CD4-positive, alpha-beta T cell (primary cell): ENCODE measurements around the gene DNASE2B. TPM values are rescaled to one million over a fixed set of nuclear protein-coding genes. Genes with fewer than 3 reads are reported as not detected.

Experiments
- ATAC-seq: fragments of 200-7000 bp; cut with Tn5 transposase; one replicate; pipeline ENCODE4 v1.10.0; 2022; ENCODE audit warnings: mild to moderate bottlenecking; ENCODE audit not compliant: poor library complexity
- CTCF ChIA-PET: fragments of 350-600 bp; sonication (Branson Sonifier 250); formaldehyde crosslinking; loops from one replicate; lab custom pipeline; 2021; ENCODE audit warnings: antibody characterized with exemption, inconsistent platforms; lab: Charles Lee
- POLR2A ChIA-PET: fragments of 350-600 bp; sonication (Branson Sonifier 250); formaldehyde crosslinking; loops from one replicate; lab custom pipeline; 2021; ENCODE audit warnings: antibody characterized with exemption, inconsistent platforms; lab: Charles Lee
- DNase-seq, 14 experiments: peaks; one replicate each; pipeline ENCODE4 v3.0.0-alpha.2; 2013 to 2020; ENCODE audit warnings: mixed read lengths in 2 of 14
- H3K27ac ChIP-seq, 2 donors: one replicate each; pipeline versions ENCODE4 v1.5.1 to v1.7.0; 2013; ENCODE audit warnings: low read length in 2 of 2, low read depth in 1 of 2, mild to moderate bottlenecking in 1 of 2
- H3K27me3 ChIP-seq, 2 experiments: 1 replicate in 1 of 2; 2 replicates in 1 of 2; pipeline versions ENCODE4 v1.6.1 to v1.7.0; 2013; ENCODE audit warnings: low read length in 2 of 2, control low read depth in 1 of 2, mild to moderate bottlenecking in 1 of 2, moderate library complexity in 1 of 2; ENCODE audit not compliant: insufficient read depth in 2 of 2, control insufficient read depth in 1 of 2
- H3K36me3 ChIP-seq: one replicate; pipeline ENCODE4 v1.6.1; 2013; ENCODE audit warnings: low read length, control low read depth; ENCODE audit not compliant: insufficient read depth
- H3K4me1 ChIP-seq: one replicate; pipeline ENCODE4 v1.6.1; 2013; ENCODE audit warnings: low read length, control low read depth; ENCODE audit not compliant: insufficient read depth
- H3K4me3 ChIP-seq: one replicate; pipeline ENCODE4 v1.5.1; 2013; ENCODE audit warnings: mild to moderate bottlenecking, low read length, moderate library complexity
- H3K9me3 ChIP-seq, 2 experiments: 1 replicate in 1 of 2; 2 replicates in 1 of 2; pipeline versions ENCODE4 v1.6.1 to v1.7.0; 2013; ENCODE audit warnings: low read length in 2 of 2, mild to moderate bottlenecking in 2 of 2, control low read depth in 1 of 2, moderate library complexity in 1 of 2; ENCODE audit not compliant: control insufficient read depth in 1 of 2, insufficient read depth in 1 of 2
- H3K27ac Mint-ChIP-seq: one replicate; pipeline ENCODE4 v1.8.0; 2020; ENCODE audit warnings: mixed read lengths
- H3K27me3 Mint-ChIP-seq: one replicate; pipeline ENCODE4 v1.8.0; 2021; ENCODE audit warnings: mixed read lengths
- H3K36me3 Mint-ChIP-seq: one replicate; pipeline ENCODE4 v1.8.0; 2021; ENCODE audit warnings: low read depth, mixed read lengths
- H3K4me1 Mint-ChIP-seq: one replicate; pipeline ENCODE4 v1.8.0; 2021; ENCODE audit warnings: low read depth, mixed read lengths
- H3K4me3 Mint-ChIP-seq: one replicate; pipeline ENCODE4 v1.8.0; 2020; ENCODE audit warnings: mild to moderate bottlenecking, mixed read lengths
- H3K9me3 Mint-ChIP-seq: one replicate; pipeline ENCODE4 v1.8.0; 2020; ENCODE audit warnings: mixed read lengths
- intact Hi-C, 2 experiments: fragments of 100-400 bp; cut with DNase I in 1 of 2; cut with micrococcal nuclease in 1 of 2; formaldehyde crosslinking; loops; one replicate each; pipeline versions ENCODE4 v1.15.1 to v1.9.0; 2023 to 2025; cut with DNase I, micrococcal nuclease
- total RNA-seq, 174 experiments: library from RNA in 2 of 174; stranded (reverse) in 2 of 174; gene quantifications; one replicate each; pipeline ENCODE4 v1.2.3 and lab custom pipeline; 2021 to 2026
- TF ChIP-seq, protein P1 (sequence below): fragments of 200-600 bp; IDR thresholded peaks from one replicate; pipeline ENCODE4 v1.8.0; 2022; ENCODE audit warnings: antibody characterized with exemption, mild to moderate bottlenecking

Gene DNASE2B
- total RNA-seq, 2 experiments from 2014 or later: not detected

DNA sequence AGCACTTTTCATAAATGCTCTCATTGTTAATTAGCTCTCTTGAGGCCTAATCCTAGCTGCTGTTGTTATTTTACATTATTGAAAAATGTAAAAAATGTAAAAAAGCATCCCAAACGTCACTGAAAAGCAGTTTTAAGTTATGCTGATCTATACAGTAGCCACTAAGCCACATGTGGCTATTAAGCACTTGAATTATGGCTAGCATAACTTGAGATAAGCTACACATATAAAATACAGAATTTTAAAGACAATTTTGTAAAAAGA is 18.4 kb upstream of the DNASE2B start:
- DNase-seq: no peak
- Mint-ChIP-seq H3K4me1 (no peaks in the 10 kb centered on the region), H3K27ac (no peak overlapping the region), H3K9me3 (no peaks in the 10 kb centered on the region), H3K36me3 (no peaks in the 10 kb centered on the region), H3K27me3 (no peaks in the 10 kb centered on the region), H3K4me3 (no peak overlapping the region)
- Histone ChIP-seq H3K27me3 (no peaks in the 10 kb centered on the region), H3K27ac (no peak overlapping the region), H3K9me3 (no peaks in the 10 kb centered on the region), H3K36me3 (no peaks in the 10 kb centered on the region), H3K4me1 (no peaks in the 10 kb centered on the region), H3K4me3 (no peak overlapping the region)
- TF ChIP-seq, protein P1, sequence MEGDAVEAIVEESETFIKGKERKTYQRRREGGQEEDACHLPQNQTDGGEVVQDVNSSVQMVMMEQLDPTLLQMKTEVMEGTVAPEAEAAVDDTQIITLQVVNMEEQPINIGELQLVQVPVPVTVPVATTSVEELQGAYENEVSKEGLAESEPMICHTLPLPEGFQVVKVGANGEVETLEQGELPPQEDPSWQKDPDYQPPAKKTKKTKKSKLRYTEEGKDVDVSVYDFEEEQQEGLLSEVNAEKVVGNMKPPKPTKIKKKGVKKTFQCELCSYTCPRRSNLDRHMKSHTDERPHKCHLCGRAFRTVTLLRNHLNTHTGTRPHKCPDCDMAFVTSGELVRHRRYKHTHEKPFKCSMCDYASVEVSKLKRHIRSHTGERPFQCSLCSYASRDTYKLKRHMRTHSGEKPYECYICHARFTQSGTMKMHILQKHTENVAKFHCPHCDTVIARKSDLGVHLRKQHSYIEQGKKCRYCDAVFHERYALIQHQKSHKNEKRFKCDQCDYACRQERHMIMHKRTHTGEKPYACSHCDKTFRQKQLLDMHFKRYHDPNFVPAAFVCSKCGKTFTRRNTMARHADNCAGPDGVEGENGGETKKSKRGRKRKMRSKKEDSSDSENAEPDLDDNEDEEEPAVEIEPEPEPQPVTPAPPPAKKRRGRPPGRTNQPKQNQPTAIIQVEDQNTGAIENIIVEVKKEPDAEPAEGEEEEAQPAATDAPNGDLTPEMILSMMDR: no peak
- POLR2A ChIA-PET: no interaction called here
- no peak for ATAC-seq
- intact Hi-C loops: no loop called here
- CTCF ChIA-PET: interaction anchor here (1.2 kb wide), 1 partner anchor 11 kb away, joined by 4 read pairs; no protein-coding TSS in a partner anchor

DNA sequence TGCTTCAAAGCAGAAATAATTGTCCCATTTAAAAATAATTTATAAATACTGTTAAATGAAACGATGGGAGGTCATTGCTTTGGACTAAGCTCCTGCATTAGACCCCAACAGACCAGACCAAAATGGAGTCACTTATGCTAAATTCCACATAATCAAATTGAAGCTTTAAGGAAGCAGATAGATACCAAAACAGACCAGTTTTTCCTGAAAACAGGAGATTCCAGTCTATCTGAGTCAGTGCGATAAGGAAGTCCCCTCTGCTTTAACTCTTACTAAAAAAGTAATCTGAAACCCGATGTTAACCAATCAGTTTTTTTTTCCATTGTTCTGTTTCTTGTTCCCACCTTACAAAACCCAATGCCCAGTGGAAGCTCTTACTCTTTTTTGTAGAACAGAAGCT is 16.2 kb upstream of the DNASE2B start:
- no peaks in the 10 kb centered on the region for H3K36me3 ChIP-seq
- ATAC-seq: no peak
- H3K4me1 Mint-ChIP-seq: no peaks in the 10 kb centered on the region
- intact Hi-C loops: no loop called here
- DNase-seq: no peak
- no peaks in the 10 kb centered on the region for H3K36me3 Mint-ChIP-seq
- no peaks in the 10 kb centered on the region for H3K4me1 ChIP-seq
- H3K4me3 ChIP-seq: no peak overlapping the region
- no peak overlapping the region for H3K27ac Mint-ChIP-seq
- no peaks in the 10 kb centered on the region for H3K27me3 Mint-ChIP-seq
- H3K9me3 ChIP-seq: no peaks in the 10 kb centered on the region
- no peak overlapping the region for H3K27ac ChIP-seq
- TF ChIP-seq, protein P1: no peak
- ChIA-PET CTCF (interaction anchor here (1.0 kb wide), 1 partner anchor 8 kb away, joined by 3 read pairs; no protein-coding TSS in a partner anchor), POLR2A (no interaction called here)
- no peaks in the 10 kb centered on the region for H3K27me3 ChIP-seq
- no peak overlapping the region for H3K4me3 Mint-ChIP-seq
- H3K9me3 Mint-ChIP-seq: no peaks in the 10 kb centered on the region

DNA sequence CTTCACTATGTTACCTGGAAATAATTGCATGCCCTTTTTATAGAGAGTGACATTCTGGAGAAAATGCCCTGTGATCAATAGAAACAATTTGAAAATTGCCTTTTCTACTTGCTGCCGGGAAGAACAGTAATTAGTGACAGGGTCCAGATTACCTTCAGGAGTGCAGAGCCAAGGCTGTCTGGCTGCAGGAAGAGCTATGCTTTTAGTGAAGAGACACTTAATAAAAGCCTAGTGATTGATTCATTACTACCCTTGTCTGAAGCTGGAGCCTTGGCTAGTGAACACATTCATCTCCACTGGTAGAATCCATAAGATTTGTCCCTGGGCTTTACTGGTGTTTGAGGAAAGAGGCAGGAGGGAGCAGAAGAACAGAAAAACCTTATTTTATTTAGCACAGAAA is 12.9 kb upstream of the DNASE2B start:
- intact Hi-C loops: loop anchor here in 1 of 2 experiments (5.0 kb wide), 1 partner anchor 248 kb away; no protein-coding TSS in a partner anchor
- H3K9me3 ChIP-seq: no peaks in the 10 kb centered on the region
- H3K27ac ChIP-seq: no peak overlapping the region
- ChIA-PET POLR2A (no interaction called here), CTCF (no interaction called here)
- H3K27me3 Mint-ChIP-seq: no peaks in the 10 kb centered on the region
- no peak overlapping the region for H3K4me3 Mint-ChIP-seq
- no peaks in the 10 kb centered on the region for H3K4me1 Mint-ChIP-seq
- H3K36me3 ChIP-seq: no peaks in the 10 kb centered on the region
- no peaks in the 10 kb centered on the region for H3K36me3 Mint-ChIP-seq
- no peaks in the 10 kb centered on the region for H3K9me3 Mint-ChIP-seq
- no peak for DNase-seq
- no peak for ATAC-seq
- H3K4me3 ChIP-seq: no peak overlapping the region
- H3K4me1 ChIP-seq: no peaks in the 10 kb centered on the region
- no peaks in the 10 kb centered on the region for H3K27me3 ChIP-seq
- TF ChIP-seq, protein P1: no peak
- no peak overlapping the region for H3K27ac Mint-ChIP-seq
